ENCODE measurements around the gene NDUFC1.
A peak's percentile ranks its signal among the peaks of the same experiment; 100 is the strongest.
"Not testable (repeated sequence)": the region's sequence is repeated elsewhere in the genome, so short reads cannot be mapped to it uniquely, and the experiment has no call there.

The NDUFC1 gene

GRCh38 chr4:139274790-139275189 is 27.5 kb downstream of the NDUFC1 start:
- DNase-seq (ENCODE audit: low read depth), result no peak
- no peak overlapping the region for H3K4me3 ChIP-seq (ENCODE audit: low read length)
- TF ChIP-seq CTCF (IDR thresholded peaks at IDR 0.05; ENCODE audit: insufficient read depth, low read depth, low read length, missing control alignments), result no peak

GRCh38 chr4:139273835-139274234 is 28.4 kb downstream of the NDUFC1 start:
- no peak overlapping the region for H3K4me3 ChIP-seq (ENCODE audit: low read length)
- TF ChIP-seq CTCF (IDR thresholded peaks at IDR 0.05; ENCODE audit: insufficient read depth, low read depth, low read length, missing control alignments), result no peak
- no peak for DNase-seq (ENCODE audit: low read depth)

GRCh38 chr4:139267301-139267700 is 35.0 kb downstream of the NDUFC1 start:
- no peak overlapping the region for H3K4me3 ChIP-seq (ENCODE audit: low read length)
- TF ChIP-seq CTCF (IDR thresholded peaks at IDR 0.05; ENCODE audit: insufficient read depth, low read depth, low read length, missing control alignments), result no peak
- peak; percentile 46 for DNase-seq (ENCODE audit: low read depth)

- peak; percentile 56 for DNase-seq (ENCODE audit: low read depth)
- peak overlapping the region; percentile 34 for H3K4me3 ChIP-seq (ENCODE audit: low read length)
- no peak for TF ChIP-seq CTCF (IDR thresholded peaks at IDR 0.05; ENCODE audit: insufficient read depth, low read depth, low read length, missing control alignments)
Observed at GRCh38 chr4:139266583-139267257, 35.6 kb downstream of the NDUFC1 start.

GRCh38 chr4:139266208-139266582 is 36.1 kb downstream of the NDUFC1 start:
- DNase-seq (ENCODE audit: low read depth), result no peak
- no peak for TF ChIP-seq CTCF (IDR thresholded peaks at IDR 0.05; ENCODE audit: insufficient read depth, low read depth, low read length, missing control alignments)
- H3K4me3 ChIP-seq (ENCODE audit: low read length), result no peak overlapping the region

- H3K4me3 ChIP-seq (ENCODE audit: low read length), result no peak overlapping the region
- no peak for DNase-seq (ENCODE audit: low read depth)
- no peak for TF ChIP-seq CTCF (IDR thresholded peaks at IDR 0.05; ENCODE audit: insufficient read depth, low read depth, low read length, missing control alignments)
Observed at GRCh38 chr4:139265654-139266053, 36.6 kb downstream of the NDUFC1 start.

GRCh38 chr4:139256349-139256748 is 45.9 kb downstream of the NDUFC1 start:
- no peak for TF ChIP-seq CTCF (IDR thresholded peaks at IDR 0.05; ENCODE audit: insufficient read depth, low read depth, low read length, missing control alignments)
- no peak overlapping the region for H3K4me3 ChIP-seq (ENCODE audit: low read length)
- DNase-seq (ENCODE audit: low read depth), result no peak

GRCh38 chr4:139255581-139255980 is 46.7 kb downstream of the NDUFC1 start:
- not testable (repeated sequence) for DNase-seq (ENCODE audit: low read depth); H3K4me3 ChIP-seq (ENCODE audit: low read length)

All from epithelial cell of esophagus (primary cell).